Measurements from ENCODE around the gene MPL.

The MPL gene

DNA sequence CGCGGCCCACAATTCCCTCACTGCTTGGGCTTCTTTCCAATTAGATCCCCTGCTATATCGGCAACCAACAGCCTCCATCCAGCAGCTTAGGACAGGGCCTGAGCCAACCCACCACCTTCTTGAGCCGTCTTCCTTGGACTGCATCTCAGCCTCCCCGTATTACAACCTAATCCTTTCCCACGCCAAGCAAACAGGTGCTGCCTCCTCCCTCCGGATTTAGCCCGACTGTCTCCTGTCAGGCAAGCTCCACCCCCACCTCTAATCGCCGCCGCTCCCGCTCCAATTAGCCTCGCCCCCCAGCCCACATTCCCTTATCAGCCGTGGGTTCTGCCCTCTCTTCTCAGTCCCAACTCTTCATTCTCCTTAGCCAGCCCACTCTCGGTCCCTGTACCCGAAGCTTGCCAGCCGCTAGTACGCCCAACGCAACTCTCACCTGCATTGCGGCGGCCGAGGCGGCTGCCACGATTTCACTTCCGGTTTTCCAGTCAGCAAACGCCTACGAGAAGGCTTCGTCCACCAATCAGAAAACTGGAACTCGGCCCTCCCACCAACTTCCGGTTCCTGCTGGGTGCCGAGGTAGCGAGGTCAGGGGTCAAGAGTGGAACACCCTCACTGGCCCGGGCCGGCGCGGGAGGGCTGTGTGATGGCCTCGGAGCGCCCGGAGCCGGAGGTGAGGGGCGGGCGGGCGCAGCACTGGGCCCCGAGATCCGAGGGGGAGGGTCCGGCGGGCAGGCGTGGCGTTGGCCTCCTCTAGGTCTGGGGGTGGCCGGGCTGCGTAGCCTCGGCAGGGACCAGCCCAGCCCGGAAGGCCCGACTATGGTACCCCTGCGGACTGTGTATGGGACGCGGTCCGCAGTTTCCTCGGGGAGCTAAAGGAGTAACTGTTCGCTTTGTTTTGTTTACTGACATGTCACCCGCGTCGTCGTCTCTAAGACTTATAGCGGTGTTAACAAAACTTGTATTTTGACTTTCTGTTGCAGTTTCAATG is 52.0 kb downstream of the MPL start, which contains the start of the genes MED8 and SZT2 (continued):
- TF ChIP-seq HIC1 (tag by site-specific recombination; IDR thresholded peaks at IDR 0.05) = no peak; the same call in 1 of the 2 replicates
- TF ChIP-seq ZNF223 (tag by site-specific recombination; IDR thresholded peaks at IDR 0.05) = no peak
- no peak for TF ChIP-seq ZNF785 (tag by site-specific recombination; IDR thresholded peaks at IDR 0.05)
- no peak for TF ChIP-seq ZNF266 (tag by site-specific recombination; IDR thresholded peaks at IDR 0.05; ENCODE audit: low read depth)
- no peak for TF ChIP-seq ZNF488 (tag by site-specific recombination; IDR thresholded peaks at IDR 0.05)
- TF ChIP-seq ZNF670 (tag by site-specific recombination; IDR thresholded peaks at IDR 0.05; ENCODE audit: low read depth) = no peak
- TF ChIP-seq ZNF433 (tag by site-specific recombination; IDR thresholded peaks at IDR 0.05; ENCODE audit: low read depth) = no peak
- TF ChIP-seq OVOL3 (tag by site-specific recombination; IDR thresholded peaks at IDR 0.05) = no peak
- no peak for TF ChIP-seq TSHZ1 (tag by site-specific recombination; IDR thresholded peaks at IDR 0.05; ENCODE audit: borderline replicate concordance)
- no peak for TF ChIP-seq ZNF548 (tag by site-specific recombination; IDR thresholded peaks at IDR 0.05)
- TF ChIP-seq ZNF571 (tag by site-specific recombination; IDR thresholded peaks at IDR 0.05) = no peak
- TF ChIP-seq GLIS2 (tag by site-specific recombination; IDR thresholded peaks at IDR 0.05) = peak; percentile 88
- no peak for TF ChIP-seq ZNF302 (tag by site-specific recombination; IDR thresholded peaks at IDR 0.05; ENCODE audit: low read depth)
- no peak for TF ChIP-seq ZNF138 (tag by site-specific recombination; IDR thresholded peaks at IDR 0.05; ENCODE audit: borderline replicate concordance)
- no peak for TF ChIP-seq ZNF221 (tag by site-specific recombination; IDR thresholded peaks at IDR 0.05; ENCODE audit: borderline replicate concordance)
- TF ChIP-seq ZNF140 (tag by site-specific recombination; IDR thresholded peaks at IDR 0.05) = no peak
- TF ChIP-seq ZNF660 (tag by site-specific recombination; IDR thresholded peaks at IDR 0.05) = no peak
- TF ChIP-seq ZNF416 (tag by site-specific recombination; IDR thresholded peaks at IDR 0.05) = no peak
- TF ChIP-seq KLF8 (tag by site-specific recombination; IDR thresholded peaks at IDR 0.05) = peak; percentile 76; the same call in 1 of the 2 replicates
- peak; percentile 60; the same call in 1 of the 2 replicates for TF ChIP-seq ZNF561 (tag by site-specific recombination; IDR thresholded peaks at IDR 0.05; ENCODE audit: borderline replicate concordance)
- TF ChIP-seq ZNF214 (tag by site-specific recombination; IDR thresholded peaks at IDR 0.05; ENCODE audit: borderline replicate concordance) = no peak
- TF ChIP-seq ZBTB7A (tag by site-specific recombination; IDR thresholded peaks at IDR 0.05; ENCODE audit: low read depth) = no peak; the same call in 1 of the 2 replicates
- no peak for TF ChIP-seq ZNF473 (tag by site-specific recombination; IDR thresholded peaks at IDR 0.05)
- TF ChIP-seq ZNF426 (tag by site-specific recombination; IDR thresholded peaks at IDR 0.05) = no peak
- TF ChIP-seq KLF16 (tag by site-specific recombination; IDR thresholded peaks at IDR 0.05) = peak; percentile 91
- no peak for TF ChIP-seq ZNF350 (tag by site-specific recombination; IDR thresholded peaks at IDR 0.05)
- TF ChIP-seq ZBTB20 (tag by site-specific recombination; IDR thresholded peaks at IDR 0.05) = peak; percentile 41
- no peak for TF ChIP-seq ZNF596 (tag by site-specific recombination; IDR thresholded peaks at IDR 0.05)
- no peak for TF ChIP-seq ZNF239 (tag by site-specific recombination; IDR thresholded peaks at IDR 0.05)
- no peak for TF ChIP-seq ZNF184 (tag by site-specific recombination; IDR thresholded peaks at IDR 0.05)
- peak; percentile 98 for TF ChIP-seq EGR2 (tag by site-specific recombination; IDR thresholded peaks at IDR 0.05; ENCODE audit: low read depth)
- TF ChIP-seq ZNF18 (tag by site-specific recombination; IDR thresholded peaks at IDR 0.05) = 0 out of 2 replicates have a peak, but pooled peaks have one; percentile 24
- TF ChIP-seq ZNF707 (tag by site-specific recombination; IDR thresholded peaks at IDR 0.05) = no peak

Measured in HEK293 (cell line).